Thoracic aorta (tissue), 2 donors: ENCODE results near the gene ATP5F1C. TPM values are rescaled to one million over a fixed set of nuclear protein-coding genes. Genes with fewer than 3 reads are reported as not detected.
A peak's percentile ranks its signal among the peaks of the same experiment; 100 is the strongest.

Source experiments
- ATAC-seq: fragments of 150-250 bp; one replicate; pipeline ENCODE4 v1.8.0; 2017; ENCODE audit warnings: low read depth; ENCODE audit not compliant: insufficient number of reproducible peaks, low FRiP score
- DNase-seq: peaks from one replicate; pipeline ENCODE4 v3.0.0-alpha.2; 2020; ENCODE audit warnings: low spot score
- H3K27ac ChIP-seq, 2 donors: fragments of 200-600 bp; sonication (generic); 1 replicate in 1 of 2; 2 replicates in 1 of 2; pipeline ENCODE4 v1.5.1; 2016; ENCODE audit warnings: mild to moderate bottlenecking in 2 of 2, moderate library complexity in 2 of 2
- H3K27me3 ChIP-seq: fragments of 200-600 bp; sonication (generic); replicated peaks from 2 replicates; pipeline ENCODE4 v1.6.0; 2016; ENCODE audit warnings: mild to moderate bottlenecking; ENCODE audit not compliant: insufficient read depth
- H3K36me3 ChIP-seq: fragments of 200-600 bp; sonication (generic); one replicate; pipeline ENCODE4 v1.5.1; 2016
- H3K4me1 ChIP-seq, 2 donors: fragments of 200-600 bp; sonication (generic); 1 replicate in 1 of 2; 2 replicates in 1 of 2; pipeline versions ENCODE4 v1.5.1 to v1.6.0; 2016; ENCODE audit warnings: low read depth in 2 of 2, mild to moderate bottlenecking in 1 of 2; ENCODE audit not compliant: control insufficient read depth in 1 of 2
- H3K4me3 ChIP-seq: fragments of 200-600 bp; sonication (generic); 2 replicates; pipeline ENCODE4 v1.5.1; 2016; ENCODE audit warnings: mild to moderate bottlenecking
- H3K9me3 ChIP-seq: fragments of 200-600 bp; sonication (generic); 2 replicates; pipeline ENCODE4 v1.5.1; 2016
- CTCF ChIP-seq: fragments of 200-600 bp; sonication (generic); IDR thresholded peaks from one replicate; pipeline ENCODE4 v1.5.1; 2019; ENCODE audit warnings: antibody characterized with exemption
- total RNA-seq, 2 donors: library from RNA; depleted of rRNA; stranded (reverse); fragments of >200 nt; gene quantifications; one replicate each; pipeline versions ENCODE4 v1.1.0 to v1.2.3, GENCODE V29; 2016

ATP5F1C gene
- total RNA-seq, 2 donors from 2014 or later: 128 to 168 TPM

DNA sequence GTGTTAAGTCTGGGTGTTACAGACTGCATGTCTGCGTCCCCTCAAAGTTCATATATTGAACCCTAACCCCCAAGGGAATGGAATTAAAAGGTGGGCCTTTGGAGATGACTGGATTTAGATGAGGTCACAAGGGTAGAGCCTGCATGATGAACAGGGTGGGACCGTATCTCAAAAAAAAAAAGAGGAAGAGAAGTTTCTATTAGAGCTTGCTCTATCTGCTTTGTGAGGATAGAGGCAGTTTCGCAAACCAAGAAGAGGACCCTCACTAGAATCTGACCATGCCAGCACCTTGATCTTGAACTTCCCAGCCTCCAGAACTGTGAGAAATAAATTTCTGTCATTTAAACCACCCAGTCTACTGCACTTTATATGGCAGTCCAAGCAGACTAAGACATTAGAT is 1.5 kb upstream of the ATP5F1C start:
- no peak for ATAC-seq
- no peaks in the 10 kb centered on the region for H3K36me3 ChIP-seq
- no peak for TF ChIP-seq CTCF
- no peaks in the 10 kb centered on the region for H3K9me3 ChIP-seq
- peaks cover 24 to 38% of the 10 kb centered on the region in 2 donors for H3K4me1 ChIP-seq
- no peak for DNase-seq
- no peak overlapping the region for H3K27ac ChIP-seq
- peak overlapping the region; percentile 86 for H3K4me3 ChIP-seq
- H3K27me3 ChIP-seq: no peaks in the 10 kb centered on the region

GRCh38 chr10:7787150-7787856 is 674 bp upstream of the ATP5F1C start:
- no peaks in the 10 kb centered on the region for H3K9me3 ChIP-seq

GRCh38 chr10:7788639-7789286 is 786 bp downstream of the ATP5F1C start:
- H3K9me3 ChIP-seq: no peaks in the 10 kb centered on the region
- peak overlapping the region; percentile 86 for H3K4me3 ChIP-seq
- ATAC-seq: no peak
- DNase-seq: no peak
- peak overlapping the region; percentile 53 to 55 for H3K27ac ChIP-seq
- no peak for TF ChIP-seq CTCF
- peaks cover 27 to 44% of the 10 kb centered on the region in 2 donors for H3K4me1 ChIP-seq
- H3K36me3 ChIP-seq: no peaks in the 10 kb centered on the region
- no peaks in the 10 kb centered on the region for H3K27me3 ChIP-seq

More at GRCh38 chr10:7787150-7787856, 674 bp upstream of the ATP5F1C start:
- ATAC-seq: no peak
- Histone ChIP-seq H3K27me3 (no peaks in the 10 kb centered on the region), H3K27ac (peak overlapping the region; percentile 51 to 60), H3K4me1 (peaks cover 24 to 38% of the 10 kb centered on the region in 2 donors), H3K4me3 (peak overlapping the region; percentile 86), H3K36me3 (no peaks in the 10 kb centered on the region)
- DNase-seq: no peak
- no peak for TF ChIP-seq CTCF

DNA sequence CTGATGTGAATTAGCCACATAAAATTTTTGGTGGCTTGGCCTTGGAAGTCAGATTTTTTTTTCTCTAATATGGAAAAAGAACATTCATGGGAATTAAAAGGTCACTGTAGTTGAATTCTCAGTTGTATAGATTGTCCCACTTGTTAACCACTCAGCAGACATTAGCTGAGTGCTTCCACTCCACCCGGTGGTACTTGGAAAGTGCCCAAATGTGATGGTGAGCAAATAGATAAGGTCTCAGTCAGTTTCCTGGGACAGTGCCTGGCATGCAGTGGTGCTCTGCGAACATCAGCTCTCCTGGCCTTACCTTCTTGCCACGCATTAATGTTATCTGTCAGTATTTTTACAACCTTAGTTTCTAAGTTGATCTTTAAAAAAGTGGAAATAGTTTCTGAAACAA is 1.4 kb downstream of the ATP5F1C start:
- H3K4me1 ChIP-seq: peaks cover 31 to 44% of the 10 kb centered on the region in 2 donors
- no peaks in the 10 kb centered on the region for H3K27me3 ChIP-seq
- no peaks in the 10 kb centered on the region for H3K9me3 ChIP-seq
- peak overlapping the region; percentile 86 for H3K4me3 ChIP-seq
- no peak for ATAC-seq
- no peak overlapping the region for H3K27ac ChIP-seq
- no peaks in the 10 kb centered on the region for H3K36me3 ChIP-seq
- DNase-seq: no peak
- TF ChIP-seq CTCF: no peak

- Histone ChIP-seq H3K27me3 (no peaks in the 10 kb centered on the region), H3K36me3 (no peaks in the 10 kb centered on the region), H3K27ac (no peak overlapping the region), H3K4me3 (no peak overlapping the region), H3K9me3 (no peaks in the 10 kb centered on the region), H3K4me1 (peaks cover 27 to 29% of the 10 kb centered on the region in 2 donors)
- DNase-seq (no peak), ATAC-seq (no peak)
- no peak for TF ChIP-seq CTCF
Measured at GRCh38 chr10:7792541-7792940, 4.6 kb downstream of the ATP5F1C start.
